GM20000 (cell line): ENCODE data around the gene MLXIP.
"Not testable (repeated sequence)": the region's sequence is repeated elsewhere in the genome, so short reads cannot be mapped to it uniquely, and the experiment has no call there.

Experiments used
- DNase-seq: peaks from one replicate; pipeline ENCODE4 v3.0.0; 2012; ENCODE audit warnings: low spot score
- TF ChIP-seq, protein P1 (sequence below): IDR thresholded peaks from 2 replicates; pipeline ENCODE4 v1.5.1; 2012; ENCODE audit warnings: mild to moderate bottlenecking, control low read depth; ENCODE audit errors: extremely low read depth, missing control alignments

The MLXIP gene

GRCh38 chr12:122046145-122046544, 32.4 kb upstream of the MLXIP start:
- TF ChIP-seq, protein P1, sequence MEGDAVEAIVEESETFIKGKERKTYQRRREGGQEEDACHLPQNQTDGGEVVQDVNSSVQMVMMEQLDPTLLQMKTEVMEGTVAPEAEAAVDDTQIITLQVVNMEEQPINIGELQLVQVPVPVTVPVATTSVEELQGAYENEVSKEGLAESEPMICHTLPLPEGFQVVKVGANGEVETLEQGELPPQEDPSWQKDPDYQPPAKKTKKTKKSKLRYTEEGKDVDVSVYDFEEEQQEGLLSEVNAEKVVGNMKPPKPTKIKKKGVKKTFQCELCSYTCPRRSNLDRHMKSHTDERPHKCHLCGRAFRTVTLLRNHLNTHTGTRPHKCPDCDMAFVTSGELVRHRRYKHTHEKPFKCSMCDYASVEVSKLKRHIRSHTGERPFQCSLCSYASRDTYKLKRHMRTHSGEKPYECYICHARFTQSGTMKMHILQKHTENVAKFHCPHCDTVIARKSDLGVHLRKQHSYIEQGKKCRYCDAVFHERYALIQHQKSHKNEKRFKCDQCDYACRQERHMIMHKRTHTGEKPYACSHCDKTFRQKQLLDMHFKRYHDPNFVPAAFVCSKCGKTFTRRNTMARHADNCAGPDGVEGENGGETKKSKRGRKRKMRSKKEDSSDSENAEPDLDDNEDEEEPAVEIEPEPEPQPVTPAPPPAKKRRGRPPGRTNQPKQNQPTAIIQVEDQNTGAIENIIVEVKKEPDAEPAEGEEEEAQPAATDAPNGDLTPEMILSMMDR, result no peak
- no peak for DNase-seq

DNA sequence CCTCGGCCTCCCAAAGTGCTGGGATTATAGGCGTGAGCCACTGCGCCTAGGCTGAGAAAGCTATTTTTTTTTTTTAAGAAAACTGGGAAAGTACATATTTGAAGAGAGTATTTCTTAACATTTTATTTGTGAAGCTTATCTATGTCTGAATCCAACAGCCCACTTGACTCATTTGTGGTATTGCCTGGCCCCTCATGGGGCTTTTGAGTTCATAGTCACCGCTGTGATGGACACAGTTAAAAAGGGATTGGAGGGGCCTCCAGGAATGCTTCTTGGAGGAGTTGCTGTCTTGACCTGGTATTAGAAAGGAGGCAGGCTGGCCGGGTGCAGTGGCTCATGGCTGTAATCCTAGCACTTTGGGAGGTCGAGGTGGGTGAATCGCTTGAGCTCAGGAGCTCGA, 30.4 kb upstream of the MLXIP start:
- TF ChIP-seq, protein P1, result no peak
- no peak for DNase-seq

GRCh38 chr12:122049827-122050226, 28.7 kb upstream of the MLXIP start:
- no peak for DNase-seq
- TF ChIP-seq, protein P1, result no peak

DNA sequence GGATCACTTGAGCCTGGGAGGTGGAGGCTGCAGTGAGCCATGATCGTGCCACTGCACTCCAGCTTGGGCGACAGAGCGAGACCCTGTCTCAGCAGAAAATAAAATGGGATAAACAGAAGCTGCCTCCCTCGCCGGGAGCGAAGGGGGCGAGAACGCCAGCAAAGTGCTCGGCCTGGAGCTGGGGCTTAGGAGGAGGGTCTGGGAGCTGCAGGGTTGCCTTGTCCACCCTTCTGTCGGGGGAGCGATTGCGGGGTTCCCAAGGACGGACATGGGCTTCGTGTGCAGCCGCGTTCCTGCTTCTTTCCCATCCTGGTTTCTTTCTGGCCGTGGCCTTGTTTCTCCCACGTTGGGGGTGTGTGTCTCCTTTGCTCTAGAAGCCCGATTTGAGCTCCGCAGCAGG, 27.9 kb upstream of the MLXIP start:
- TF ChIP-seq, protein P1, result no peak

GRCh38 chr12:122051231-122051876, 27.2 kb upstream of the MLXIP start:
- no peak for DNase-seq
- TF ChIP-seq, protein P1, result no peak

More for the DNA sequence above, 27.9 kb upstream of the MLXIP start:
- no peak for DNase-seq

- no peak for DNase-seq
- TF ChIP-seq, protein P1, result no peak
These were observed 26.3 kb upstream of the MLXIP start for GRCh38 chr12:122052285-122052684.

DNA sequence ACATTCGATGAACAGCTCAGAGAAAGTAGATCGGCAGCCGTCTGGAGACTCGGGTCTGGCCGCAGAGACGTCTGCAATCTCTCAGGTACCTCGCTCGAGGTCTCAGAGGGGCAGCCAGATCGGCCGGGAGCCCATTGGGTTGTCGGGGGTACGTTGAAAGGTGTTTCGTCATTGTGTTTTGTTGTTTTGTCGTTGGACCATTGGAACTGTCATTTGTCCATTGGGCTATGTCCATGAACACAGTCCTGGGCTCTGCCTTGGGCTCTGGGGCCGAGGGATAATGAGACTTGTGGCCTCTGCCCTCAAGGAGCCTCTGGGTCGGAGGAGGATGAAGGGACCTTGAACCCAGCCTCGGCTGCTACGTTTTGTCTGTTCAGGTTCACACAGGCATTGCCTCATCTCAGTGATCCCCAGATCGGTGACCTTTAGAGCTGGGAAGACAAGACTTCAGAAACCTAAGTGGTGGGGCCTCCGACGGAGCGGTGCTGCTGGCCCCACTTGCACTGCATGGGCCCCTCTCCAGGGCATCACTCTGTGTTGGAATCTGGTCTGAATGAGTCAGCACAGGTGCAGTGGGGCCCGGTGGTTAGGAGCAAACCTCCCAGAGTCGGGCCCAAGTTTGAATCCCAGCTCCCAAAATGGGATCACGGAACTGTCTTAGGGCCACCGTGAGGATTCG, 23.6 kb upstream of the MLXIP start:
- TF ChIP-seq, protein P1, result no peak
- no peak for DNase-seq

GRCh38 chr12:122056406-122056805, 22.1 kb upstream of the MLXIP start:
- not testable (repeated sequence) for DNase-seq
